GM12878 (cell line): Measurements from ENCODE around the gene FFAR2.

Experiments used
- CTCF ChIP-seq, 3 experiments: IDR thresholded peaks in 2 of 3; conservative IDR thresholded peaks in 1 of 3; 2 replicates each; pipeline ENCODE4 v1.5.1; 2011; ENCODE audit warnings: low read depth in 3 of 3, low read length in 3 of 3, mild to moderate bottlenecking in 3 of 3, control low read depth in 2 of 3, moderate library complexity in 2 of 3, inconsistent platforms in 1 of 3, mixed read lengths in 1 of 3; ENCODE audit not compliant: control insufficient read depth in 2 of 3, insufficient read depth in 1 of 3; ENCODE audit errors: extremely low read depth in 1 of 3
- ETV6 ChIP-seq, 2 experiments: fragments of 450-650 bp in 1 of 2; IDR thresholded peaks in 1 of 2; conservative IDR thresholded peaks in 1 of 2; 2 replicates each; pipeline ENCODE4 v1.6.1; 2014; ENCODE audit warnings: antibody characterized with exemption in 1 of 2, borderline replicate concordance in 1 of 2, low read depth in 1 of 2, mild to moderate bottlenecking in 1 of 2, moderate library complexity in 1 of 2
- LARP7 ChIP-seq: fragments of 450-650 bp; IDR thresholded peaks from 2 replicates; pipeline ENCODE4 v1.6.1; 2017; ENCODE audit warnings: mild to moderate bottlenecking
- MAX ChIP-seq: IDR thresholded peaks from 2 replicates; pipeline ENCODE4 v1.6.1; 2012; ENCODE audit warnings: low read depth, low read length, improper control_type of control experiment
- MXI1 ChIP-seq: fragments of 150-350 bp; IDR thresholded peaks from 2 replicates; pipeline ENCODE4 v1.6.1; 2011; ENCODE audit warnings: low read depth, mild to moderate bottlenecking, inconsistent platforms, low read length, improper control_type of control experiment
- PKNOX1 ChIP-seq: fragments of 450-650 bp; IDR thresholded peaks from 2 replicates; pipeline ENCODE4 v1.6.1; 2016; ENCODE audit warnings: mild to moderate bottlenecking
- POLR2A ChIP-seq: IDR thresholded peaks from 2 replicates; pipeline ENCODE4 v1.6.1; 2011; ENCODE audit warnings: low read depth, mild to moderate bottlenecking, low read length
- POLR2AphosphoS2 ChIP-seq: IDR thresholded peaks from 2 replicates; pipeline ENCODE4 v1.6.1; 2011; ENCODE audit warnings: low read depth, mild to moderate bottlenecking, low read length, improper control_type of control experiment, moderate library complexity
- SPI1 ChIP-seq: IDR thresholded peaks from 2 replicates; pipeline ENCODE4 v1.6.1; 2011; ENCODE audit warnings: low read depth, mild to moderate bottlenecking, low read length, moderate library complexity, borderline replicate concordance; ENCODE audit not compliant: insufficient read depth
- USF2 ChIP-seq: IDR thresholded peaks from 2 replicates; pipeline ENCODE4 v1.6.1; 2011; ENCODE audit warnings: low read depth, low read length, improper control_type of control experiment, borderline replicate concordance
- YY1 ChIP-seq: IDR thresholded peaks from 2 replicates; pipeline ENCODE4 v1.6.1; 2011; ENCODE audit warnings: low read depth, mild to moderate bottlenecking, low read length

DNA sequence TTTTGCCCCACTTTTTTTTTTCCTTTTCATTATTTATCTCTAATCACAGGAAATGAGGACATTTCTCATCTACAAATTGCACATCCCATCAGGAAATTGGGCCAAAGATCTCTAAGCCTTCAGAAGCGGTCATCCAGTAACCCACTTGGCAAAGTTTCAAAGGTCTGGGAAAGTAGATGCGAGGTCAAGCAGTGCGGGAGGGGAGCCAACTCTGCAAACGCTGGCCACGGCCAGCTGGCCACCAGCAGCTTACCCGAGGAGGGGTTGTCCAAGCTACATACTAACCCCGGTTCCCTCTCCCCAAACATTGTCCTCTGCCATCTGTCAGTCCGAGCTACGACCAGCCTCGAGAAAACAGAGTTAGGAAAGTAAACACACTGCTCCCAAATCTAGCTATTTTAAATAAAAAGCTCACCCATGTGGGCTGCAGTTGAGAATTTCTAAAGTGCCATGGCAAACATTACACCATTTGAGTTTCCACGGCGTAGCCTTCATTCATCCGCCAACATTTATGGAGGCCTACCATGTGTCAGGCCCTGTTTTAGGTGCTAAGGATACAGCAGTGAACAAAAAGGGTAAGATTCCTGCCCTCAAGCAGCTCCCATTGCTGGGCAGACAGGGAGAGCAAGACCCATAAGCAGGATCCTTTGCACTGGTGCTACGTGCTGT is 11.5 kb downstream of the FFAR2 start:
- no peak for TF ChIP-seq LARP7
- no peak for TF ChIP-seq CTCF (IDR thresholded peaks at IDR 0.05 in 2 of 3, conservative IDR thresholded peaks at IDR 0.05 in 1 of 3; ENCODE audit: control insufficient read depth in 2 of 3, extremely low read depth in 1 of 3, insufficient read depth in 1 of 3, low read depth in 3 of 3, low read length in 3 of 3)
- TF ChIP-seq MXI1, result no peak
- no peak for TF ChIP-seq PKNOX1
- no peak for TF ChIP-seq ETV6 (conservative IDR thresholded peaks at IDR 0.05 in 1 of 2, IDR thresholded peaks at IDR 0.05 in 1 of 2; ENCODE audit: borderline replicate concordance in 1 of 2, low read depth in 1 of 2)
- no peak for TF ChIP-seq POLR2A
- no peak for TF ChIP-seq POLR2AphosphoS2
- no peak for TF ChIP-seq USF2
- TF ChIP-seq SPI1, result no peak
- no peak for TF ChIP-seq MAX
- no peak for TF ChIP-seq YY1
